HG03066 (cell line): ENCODE results near the gene SETD7.

Source experiments
- ATAC-seq: cut with Tn5 transposase; IDR thresholded peaks from one replicate; pipeline ENCODE4 v1.9.1; 2021; ENCODE audit warnings: low read depth; ENCODE audit not compliant: unreplicated experiment

Gene SETD7

GRCh38 chr4:139575072-139575471 is 19.1 kb upstream of the SETD7 start:
- ATAC-seq: no peak

GRCh38 chr4:139574641-139575040 is 18.6 kb upstream of the SETD7 start:
- no peak for ATAC-seq

- ATAC-seq: no peak
Observed at GRCh38 chr4:139568206-139568955, 12.4 kb upstream of the SETD7 start.

- no peak for ATAC-seq
Observed at GRCh38 chr4:139567159-139567870, 11.3 kb upstream of the SETD7 start.

GRCh38 chr4:139564502-139564901 is 8.5 kb upstream of the SETD7 start:
- ATAC-seq: no peak

- no peak for ATAC-seq
Observed at GRCh38 chr4:139563515-139563914, 7.5 kb upstream of the SETD7 start.

GRCh38 chr4:139562839-139563238 is 6.8 kb upstream of the SETD7 start:
- ATAC-seq: no peak

- ATAC-seq: no peak
Observed at GRCh38 chr4:139562067-139562684, 6.2 kb upstream of the SETD7 start.

GRCh38 chr4:139560406-139561104 is 4.5 kb upstream of the SETD7 start:
- no peak for ATAC-seq

- ATAC-seq: no peak
Observed at GRCh38 chr4:139559687-139560086, 3.7 kb upstream of the SETD7 start.

- ATAC-seq: no peak
Observed at GRCh38 chr4:139559089-139559479, 3.1 kb upstream of the SETD7 start.

- no peak for ATAC-seq
Observed at GRCh38 chr4:139558235-139559088, 2.4 kb upstream of the SETD7 start.

GRCh38 chr4:139557556-139558110 is 1.6 kb upstream of the SETD7 start:
- no peak for ATAC-seq

- peak; percentile 29 for ATAC-seq
Observed at GRCh38 chr4:139556724-139557555, 921 bp upstream of the SETD7 start.

- ATAC-seq: peak; percentile 23
Observed at GRCh38 chr4:139555705-139556070, 331 bp downstream of the SETD7 start.

- ATAC-seq: peak; percentile 38
Observed at GRCh38 chr4:139554893-139555704, 920 bp downstream of the SETD7 start.

GRCh38 chr4:139554642-139554892 is 1.5 kb downstream of the SETD7 start:
- ATAC-seq: no peak
